ENCODE measurements around the gene GOLGA1. TPM values are rescaled to one million over a fixed set of nuclear protein-coding genes. Genes with fewer than 3 reads are reported as not detected.

Gene GOLGA1
- total RNA-seq, 2 donors from 2014 or later = 26.4 to 30.5 TPM

DNA sequence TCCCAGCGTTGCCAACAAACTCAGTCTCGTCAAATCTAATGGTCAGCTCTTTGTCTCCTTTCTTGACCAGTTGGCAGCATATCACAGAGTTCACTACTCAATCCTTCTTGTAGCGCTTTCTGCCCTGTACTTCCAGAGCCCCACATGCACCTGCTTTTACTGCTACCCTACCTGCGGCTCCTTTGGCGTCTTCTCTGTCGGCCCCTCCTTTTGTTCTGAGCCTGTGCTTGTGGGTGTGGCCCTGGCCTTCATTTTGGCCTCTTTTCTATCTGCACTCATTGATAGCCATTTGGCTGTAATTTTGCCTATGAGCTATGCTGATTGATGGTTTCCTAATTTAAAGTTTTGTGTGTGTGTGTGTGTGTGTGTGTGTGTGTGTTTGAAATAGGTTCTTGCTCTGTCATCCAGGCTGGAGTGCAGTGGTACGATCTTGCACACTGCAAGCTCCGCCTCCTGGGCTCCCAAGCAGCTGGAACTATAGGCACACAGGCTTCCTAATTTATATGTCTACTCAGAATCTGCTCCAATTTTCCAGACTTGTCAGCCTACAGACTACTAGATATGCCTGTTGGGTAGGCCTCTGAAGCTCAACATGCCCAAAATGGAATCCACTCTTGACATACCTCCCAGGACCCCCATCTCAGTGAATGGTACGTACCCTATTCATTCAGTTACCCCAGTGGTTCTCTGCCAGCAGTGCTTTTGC is 46.7 kb downstream of the GOLGA1 start:
- ATAC-seq (no peak), DNase-seq (no peak)
- intact Hi-C loops (cut with DNase I, micrococcal nuclease) = no loop called here

DNA sequence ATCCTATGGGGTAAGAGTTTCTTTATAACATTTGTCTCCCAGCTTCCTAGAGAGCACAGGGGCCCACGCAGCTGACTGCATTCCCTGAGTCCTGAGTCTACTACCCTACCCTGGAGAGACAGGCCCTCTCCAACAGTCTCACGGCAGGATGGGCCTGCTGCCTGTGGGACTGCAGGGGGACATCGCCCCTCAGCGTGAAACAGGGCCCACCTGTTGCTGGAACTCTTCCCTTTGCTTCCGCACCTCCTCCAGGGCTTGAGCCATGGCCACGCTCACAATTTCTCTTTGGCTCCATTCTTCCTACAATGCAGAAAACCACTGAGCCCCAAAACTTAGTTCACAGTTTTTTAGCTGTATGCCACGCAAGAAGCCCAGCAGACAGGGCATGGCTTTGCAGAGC is 50.7 kb downstream of the GOLGA1 start:
- DNase-seq (no peak), ATAC-seq (no peak)
- intact Hi-C loops (cut with DNase I, micrococcal nuclease) = no loop called here

GRCh38 chr9:124889006-124889405 is 51.9 kb downstream of the GOLGA1 start:
- intact Hi-C loops (cut with DNase I, micrococcal nuclease) = no loop called here
- no peak for ATAC-seq
- no peak for DNase-seq

- intact Hi-C loops (cut with DNase I, micrococcal nuclease) = no loop called here
- no peak for ATAC-seq
- DNase-seq = no peak
Observed at GRCh38 chr9:124887832-124888231, 53.1 kb downstream of the GOLGA1 start.

GRCh38 chr9:124886866-124887492 is 53.9 kb downstream of the GOLGA1 start:
- DNase-seq (no peak), ATAC-seq (no peak)
- intact Hi-C loops (cut with DNase I, micrococcal nuclease) = no loop called here

- no peak for ATAC-seq
- DNase-seq = no peak
- intact Hi-C loops (cut with DNase I, micrococcal nuclease) = no loop called here
Observed at GRCh38 chr9:124886461-124886860, 54.4 kb downstream of the GOLGA1 start.

DNA sequence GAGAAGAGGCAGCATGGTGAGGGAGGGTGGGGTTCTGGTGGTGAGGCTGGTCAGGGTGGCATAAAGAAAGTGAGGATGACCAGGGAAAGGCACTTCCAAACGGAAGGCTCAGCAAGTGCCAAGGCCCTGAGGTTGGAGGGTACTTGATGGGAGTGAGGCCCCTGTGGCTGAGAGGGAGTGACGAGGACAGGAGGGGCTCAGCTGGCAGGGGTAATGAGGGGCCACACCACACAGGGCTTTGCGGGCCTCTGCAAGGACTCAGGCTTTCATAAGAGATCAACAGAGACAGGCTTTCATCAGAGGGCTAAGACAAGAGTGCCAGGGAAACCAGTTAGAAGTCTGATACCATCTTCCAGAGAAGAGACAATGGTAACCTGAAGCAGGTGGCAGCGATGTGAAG is 55.3 kb downstream of the GOLGA1 start:
- DNase-seq (no peak), ATAC-seq (no peak)
- intact Hi-C loops (cut with DNase I, micrococcal nuclease) = no loop called here

DNA sequence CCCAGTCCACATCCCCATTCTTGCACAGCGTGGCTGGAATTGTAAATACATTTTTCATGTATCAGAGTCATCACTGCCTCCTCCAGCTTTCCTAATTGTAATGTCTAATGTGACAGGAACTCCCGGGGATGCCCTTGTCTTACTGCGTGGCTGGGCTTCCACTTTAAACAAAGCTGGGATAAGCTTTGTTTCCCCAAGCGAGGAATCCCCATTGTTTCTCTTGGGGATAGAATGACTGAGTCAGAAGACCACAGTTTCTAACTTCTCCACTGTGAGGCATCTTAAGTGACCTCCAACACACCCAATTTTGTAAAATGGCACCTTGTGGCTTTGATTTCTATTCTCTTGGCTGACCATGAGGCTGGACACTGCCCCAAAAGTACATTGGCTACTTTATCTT is 56.5 kb downstream of the GOLGA1 start:
- DNase-seq (no peak), ATAC-seq (no peak)
- intact Hi-C loops (cut with DNase I, micrococcal nuclease) = no loop called here

- ATAC-seq (no peak), DNase-seq (no peak)
- intact Hi-C loops (cut with DNase I, micrococcal nuclease) = no loop called here
Observed at GRCh38 chr9:124882231-124882630, 58.7 kb downstream of the GOLGA1 start.

DNA sequence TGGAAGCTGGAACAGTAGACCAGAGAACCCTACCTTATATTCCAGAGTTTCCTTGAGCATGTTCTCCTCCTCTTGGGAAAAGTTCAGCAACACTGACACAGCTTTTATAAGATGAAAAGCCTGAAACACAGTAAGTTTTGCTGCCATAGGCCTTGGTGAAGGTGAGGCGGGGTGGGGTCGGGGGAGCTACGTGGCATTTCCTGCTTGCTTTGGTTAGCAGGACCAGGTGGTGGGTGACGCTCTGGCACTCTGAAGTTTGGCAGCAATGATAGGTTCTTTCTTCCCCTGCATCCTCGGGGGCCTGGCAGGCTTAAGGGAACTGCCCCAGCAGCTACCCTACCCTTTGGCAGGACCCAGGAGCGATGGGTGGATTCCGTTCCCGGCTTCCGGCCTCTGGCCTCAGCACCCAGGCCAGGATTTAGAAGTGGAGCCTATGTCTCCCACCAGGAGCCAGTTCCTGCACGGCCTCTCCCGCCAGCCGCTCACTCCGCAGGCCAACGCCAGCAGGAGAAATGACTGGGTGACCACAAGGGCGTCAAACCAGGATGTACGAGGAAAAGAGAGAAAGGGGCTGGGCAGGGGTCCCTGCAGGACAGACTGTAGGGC is 59.6 kb downstream of the GOLGA1 start:
- intact Hi-C loops (cut with DNase I, micrococcal nuclease) = no loop called here
- DNase-seq (no peak), ATAC-seq (no peak)

- no peak for ATAC-seq
- intact Hi-C loops (cut with DNase I, micrococcal nuclease) = no loop called here
- no peak for DNase-seq
Observed at GRCh38 chr9:124880501-124880900, 60.4 kb downstream of the GOLGA1 start.

DNA sequence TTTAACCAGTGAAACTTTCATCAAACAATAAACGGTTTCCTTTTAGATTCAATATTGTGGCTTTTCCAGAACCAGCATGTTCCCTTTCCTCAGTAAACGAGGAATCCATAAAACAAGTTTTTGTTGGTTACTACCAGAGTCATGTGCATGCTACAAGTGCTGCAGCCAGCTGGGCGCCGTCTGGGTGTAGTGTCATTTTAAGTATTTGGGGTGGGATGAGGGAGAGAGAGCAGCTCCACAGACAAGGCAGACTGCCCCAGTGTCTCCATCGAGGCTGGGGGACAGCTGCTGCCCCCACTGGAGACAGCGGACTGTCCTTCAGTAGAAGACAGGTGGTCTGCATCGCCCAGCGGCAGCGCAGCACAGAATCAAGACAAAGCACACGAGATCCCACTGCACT is 61.7 kb downstream of the GOLGA1 start:
- ATAC-seq = no peak
- intact Hi-C loops (cut with DNase I, micrococcal nuclease) = no loop called here
- DNase-seq = no peak

GRCh38 chr9:124878518-124878917 is 62.4 kb downstream of the GOLGA1 start:
- no peak for DNase-seq

DNA sequence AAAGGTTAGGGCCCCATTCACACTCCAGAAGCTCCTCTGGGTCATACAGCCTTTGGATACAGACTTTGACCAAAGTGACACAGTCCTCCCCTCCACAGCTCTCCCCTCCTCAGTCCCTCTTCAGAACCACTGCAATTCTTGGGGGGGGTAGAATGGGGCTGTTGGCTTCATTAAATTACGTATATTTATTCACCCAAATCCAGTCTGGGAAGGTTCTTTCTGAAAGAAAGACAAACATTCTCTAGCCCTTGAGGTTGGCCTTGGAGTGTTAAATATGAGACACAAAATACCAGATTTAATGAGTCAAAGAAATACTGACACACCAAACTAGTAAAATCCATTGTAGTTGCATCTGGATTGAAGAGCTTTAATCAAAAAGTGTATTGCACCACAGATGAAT is 62.9 kb downstream of the GOLGA1 start:
- intact Hi-C loops (cut with DNase I, micrococcal nuclease) = no loop called here
- ATAC-seq (no peak), DNase-seq (no peak)

More at GRCh38 chr9:124878518-124878917, 62.4 kb downstream of the GOLGA1 start:
- intact Hi-C loops (cut with DNase I, micrococcal nuclease) = no loop called here
- ATAC-seq = no peak

DNA sequence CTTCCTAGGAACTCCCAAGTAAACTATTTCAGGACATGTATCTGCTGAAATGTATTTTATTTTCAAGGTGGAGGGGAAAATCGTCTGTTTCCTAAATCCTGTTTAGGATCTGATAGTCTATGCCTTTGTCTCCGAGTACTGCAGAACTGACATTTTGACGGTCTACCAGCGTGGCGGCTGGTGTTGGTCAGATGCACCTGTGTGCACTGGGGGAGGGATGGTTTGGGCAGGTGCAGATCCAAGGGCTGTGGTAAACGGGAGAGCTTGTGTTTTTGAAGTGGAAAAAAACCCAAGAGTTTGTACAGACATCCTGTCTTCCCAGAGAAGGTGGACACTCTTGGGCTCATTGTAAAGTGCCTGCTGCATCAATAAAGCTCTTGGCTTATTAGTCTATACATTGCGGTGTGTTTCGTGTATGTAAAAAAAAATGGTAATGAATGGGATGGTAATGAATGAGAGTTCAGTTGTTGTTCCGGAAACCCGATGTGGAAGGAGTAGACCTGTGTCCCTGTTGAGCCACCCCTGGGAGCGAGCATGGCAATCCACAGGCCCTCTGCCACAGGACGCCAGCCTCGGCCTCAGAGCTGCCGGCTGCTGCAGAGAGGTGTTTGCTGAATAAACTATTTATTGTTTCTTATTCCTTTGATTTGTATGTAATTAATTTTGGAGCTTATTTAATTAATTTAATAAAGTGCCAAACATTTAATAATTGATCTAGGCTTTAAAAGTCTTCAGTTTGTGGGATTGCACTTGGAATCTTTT is 63.7 kb downstream of the GOLGA1 start:
- intact Hi-C loops (cut with DNase I, micrococcal nuclease) = no loop called here
- ATAC-seq (no peak), DNase-seq (no peak)

DNA sequence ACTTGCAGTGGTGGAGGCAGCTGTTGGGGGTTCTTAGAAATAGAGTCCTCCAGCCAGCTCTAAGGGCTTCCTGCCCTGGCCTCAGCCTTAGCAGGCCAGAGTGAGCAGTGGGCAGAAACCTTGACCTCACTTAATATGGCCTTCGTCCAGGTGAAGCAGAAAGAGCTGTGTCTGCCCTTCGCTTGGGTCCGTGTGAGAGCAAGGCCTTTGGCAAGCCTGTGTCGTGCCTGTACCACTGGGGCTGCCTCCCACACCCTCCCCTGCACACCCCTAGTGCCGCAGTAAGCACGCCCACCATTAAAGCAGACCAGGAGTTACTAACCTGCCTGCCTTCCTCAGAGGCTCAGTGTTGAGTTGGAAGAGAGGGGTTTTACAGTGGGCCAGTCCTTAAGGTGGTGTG is 65.4 kb downstream of the GOLGA1 start:
- intact Hi-C loops (cut with DNase I, micrococcal nuclease) = no loop called here
- DNase-seq = no peak
- ATAC-seq = no peak

- DNase-seq (no peak), ATAC-seq (no peak)
- intact Hi-C loops (cut with DNase I, micrococcal nuclease) = no loop called here
Observed at GRCh38 chr9:124873664-124874063, 67.2 kb downstream of the GOLGA1 start.

DNA sequence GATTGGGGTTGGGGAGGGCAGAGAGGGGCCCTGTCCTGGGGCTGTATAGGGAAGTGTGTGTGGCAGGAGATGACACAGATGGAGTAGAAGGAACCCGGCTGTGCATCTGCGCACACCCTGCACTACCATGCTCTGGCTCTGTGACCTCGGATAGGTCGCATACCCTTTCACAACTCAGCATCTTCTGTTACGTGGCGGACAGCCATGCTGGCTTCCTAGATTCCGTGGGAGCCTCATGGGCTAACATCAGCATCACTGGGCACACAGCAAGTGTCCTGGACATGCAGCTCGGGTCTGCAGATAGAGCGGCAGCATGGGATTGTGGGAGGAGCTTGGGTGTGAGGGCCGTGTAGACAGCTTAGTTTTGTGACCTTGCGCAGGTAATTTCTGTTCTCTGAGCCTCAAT is 69.7 kb downstream of the GOLGA1 start:
- ATAC-seq = no peak
- intact Hi-C loops (cut with DNase I, micrococcal nuclease) = no loop called here
- no peak for DNase-seq

DNA sequence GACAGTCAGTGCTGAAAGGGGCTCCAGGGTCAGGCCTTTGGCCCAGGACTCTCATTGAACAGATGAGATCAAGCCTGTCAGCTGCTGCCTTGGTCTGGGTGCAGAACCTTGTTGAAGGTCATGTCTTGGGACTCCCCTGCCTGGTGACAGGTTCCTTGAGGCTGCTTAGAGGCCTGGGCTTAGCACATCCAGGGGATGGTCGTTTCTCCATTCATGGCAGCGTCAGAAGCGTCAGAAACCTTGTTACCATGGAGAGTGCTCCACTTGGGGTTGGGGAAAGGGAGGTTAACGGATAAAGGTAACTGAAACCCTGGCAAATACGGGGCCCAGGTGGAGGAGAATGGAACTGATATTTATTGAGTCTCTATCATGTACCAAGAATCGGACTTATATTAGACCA is 70.2 kb downstream of the GOLGA1 start:
- ATAC-seq (no peak), DNase-seq (no peak)
- intact Hi-C loops (cut with DNase I, micrococcal nuclease) = no loop called here

All from left colon (tissue), 2 donors.